Aorta (tissue), 5 donors: ENCODE results near the gene TCIRG1. TPM values are rescaled to one million over a fixed set of nuclear protein-coding genes. Genes with fewer than 3 reads are reported as not detected.

Experiments used
- ATAC-seq: fragments of 200-7000 bp; cut with Tn5 transposase; one replicate; pipeline ENCODE4 v1.9.1; 2022; ENCODE audit warnings: moderate library complexity; ENCODE audit not compliant: low FRiP score
- DNase-seq, 2 donors: peaks; one replicate each; pipeline ENCODE4 v3.0.0-alpha.2; 2020
- H3K27ac ChIP-seq, 2 donors: one replicate each; pipeline ENCODE4 v1.5.1; 2013; ENCODE audit warnings: low read length in 2 of 2, mild to moderate bottlenecking in 2 of 2, moderate library complexity in 2 of 2, control low read depth in 1 of 2, inconsistent platforms in 1 of 2, low read depth in 1 of 2
- H3K27me3 ChIP-seq, 2 donors: one replicate each; pipeline ENCODE4 v1.6.1; 2013; ENCODE audit warnings: control low read depth in 1 of 2, low read length in 1 of 2, mild to moderate bottlenecking in 1 of 2, moderate library complexity in 1 of 2; ENCODE audit not compliant: insufficient read depth in 2 of 2, control insufficient read depth in 1 of 2
- H3K36me3 ChIP-seq, 2 donors: one replicate each; pipeline ENCODE4 v1.6.1; 2013; ENCODE audit warnings: control low read depth in 1 of 2, low read length in 1 of 2, mild to moderate bottlenecking in 1 of 2; ENCODE audit not compliant: insufficient read depth in 2 of 2, control insufficient read depth in 1 of 2
- H3K4me1 ChIP-seq, 2 donors: one replicate each; pipeline ENCODE4 v1.6.1; 2013; ENCODE audit warnings: low read length in 2 of 2, control low read depth in 1 of 2, mild to moderate bottlenecking in 1 of 2, moderate library complexity in 1 of 2; ENCODE audit not compliant: insufficient read depth in 2 of 2, control insufficient read depth in 1 of 2
- H3K4me3 ChIP-seq, 2 donors: one replicate each; pipeline ENCODE4 v1.5.1; 2013; ENCODE audit warnings: low read length in 2 of 2, control low read depth in 1 of 2, mild to moderate bottlenecking in 1 of 2
- H3K9me3 ChIP-seq: one replicate; pipeline ENCODE4 v1.6.1; 2013; ENCODE audit warnings: mild to moderate bottlenecking, low read length; ENCODE audit not compliant: control insufficient read depth
- WGBS, 2 donors: extraction: QIAGEN DNeasy Blood & Tissue Kit; methylation state at CpG; one replicate each; pipeline ENCODE4 v1.1.7; 2013; 5-methylcytosine and 5-hydroxymethylcytosine counted together
- intact Hi-C, 2 donors: fragments of 100-400 bp; cut with DNase I; formaldehyde crosslinking; loops; one replicate each; pipeline versions ENCODE4 v1.14.2 to v1.15.0; 2022
- polyA plus RNA-seq, 2 donors: library from polyadenylated mRNA; stranded (reverse); fragments of 200-250 nt; gene quantifications; one replicate each; pipeline ENCODE4 v1.2.3, GENCODE V29; 2013
- total RNA-seq, 2 donors: library from RNA; stranded (reverse); fragmentation: NEBNext Ultra II Directional; extraction: Animal tissue kit (Norgen Biotek cat#: 25700); gene quantifications; one replicate each; pipeline ENCODE4 v1.2.1, GENCODE V29; 2021
- donor health status: healthy with polysubstance abuse.
- donor health status: Bipolar disorder and iron deficiency.
- donor health status: DM: no; HTN: no; CAD: no.
- donor health status: DM: no; HTN: no; CAD: no.
- donor health status: DM: yes; HTN: yes; CAD: no.

Gene TCIRG1
- total and polyA plus RNA-seq, 4 donors: 47.5 to 485 (median 149) TPM

DNA sequence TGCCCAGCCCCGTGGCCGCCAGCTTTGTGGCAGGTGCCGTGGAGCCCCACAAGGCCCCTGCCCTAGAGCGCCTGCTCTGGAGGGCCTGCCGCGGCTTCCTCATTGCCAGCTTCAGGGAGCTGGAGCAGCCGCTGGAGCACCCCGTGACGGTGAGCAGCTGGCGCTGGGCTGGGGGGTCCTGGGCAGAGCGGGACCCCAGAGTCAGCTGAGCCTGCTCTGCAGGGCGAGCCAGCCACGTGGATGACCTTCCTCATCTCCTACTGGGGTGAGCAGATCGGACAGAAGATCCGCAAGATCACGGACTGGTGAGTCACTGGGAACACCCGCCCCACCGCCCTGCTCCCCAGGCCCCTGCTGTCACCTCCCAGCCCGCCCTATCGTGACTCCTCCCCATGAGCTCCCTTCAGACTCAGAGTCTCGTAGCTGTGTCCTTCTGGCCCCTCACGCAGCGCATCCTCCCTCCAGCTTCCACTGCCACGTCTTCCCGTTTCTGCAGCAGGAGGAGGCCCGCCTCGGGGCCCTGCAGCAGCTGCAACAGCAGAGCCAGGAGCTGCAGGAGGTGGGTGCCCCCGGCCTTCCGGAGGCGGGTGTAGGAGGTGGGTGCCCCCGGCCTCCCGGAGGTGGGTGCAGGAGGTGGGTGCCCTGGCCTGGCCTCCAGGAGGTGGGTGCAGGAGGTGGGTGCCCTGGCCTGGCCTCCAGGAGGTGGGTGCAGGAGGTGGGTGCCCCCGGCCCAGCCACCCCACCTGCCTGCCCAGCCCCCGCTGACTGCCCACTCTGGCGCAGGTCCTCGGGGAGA is 4.7 kb downstream of the TCIRG1 start:
- no peak overlapping the region for H3K27ac ChIP-seq
- peaks cover 0 to 2% of the 10 kb centered on the region in 2 donors for H3K36me3 ChIP-seq
- DNase-seq: peak in 1 of 2 donors; percentile 78
- H3K9me3 ChIP-seq: no peaks in the 10 kb centered on the region
- no peak for ATAC-seq
- intact Hi-C loops: no loop called here
- no peaks in the 10 kb centered on the region for H3K27me3 ChIP-seq
- no peaks in the 10 kb centered on the region for H3K4me1 ChIP-seq
- 84 to 88% methylated on average over 36 of the region's 36 CpGs for WGBS, 2 donors
- no peak overlapping the region for H3K4me3 ChIP-seq

- ATAC-seq (no peak), DNase-seq (peak in 1 of 2 donors; percentile 60)
- intact Hi-C loops: no loop called here
- 86 to 87% methylated on average over 24 of the region's 24 CpGs for WGBS, 2 donors
- H3K9me3 ChIP-seq: no peaks in the 10 kb centered on the region
- H3K4me1 ChIP-seq: no peaks in the 10 kb centered on the region
- H3K36me3 ChIP-seq: peaks cover 0 to 2% of the 10 kb centered on the region in 2 donors
- no peaks in the 10 kb centered on the region for H3K27me3 ChIP-seq
- H3K27ac ChIP-seq: no peak overlapping the region
- no peak overlapping the region for H3K4me3 ChIP-seq
Observed at GRCh38 chr11:68044145-68044813, 5.5 kb downstream of the TCIRG1 start.

DNA sequence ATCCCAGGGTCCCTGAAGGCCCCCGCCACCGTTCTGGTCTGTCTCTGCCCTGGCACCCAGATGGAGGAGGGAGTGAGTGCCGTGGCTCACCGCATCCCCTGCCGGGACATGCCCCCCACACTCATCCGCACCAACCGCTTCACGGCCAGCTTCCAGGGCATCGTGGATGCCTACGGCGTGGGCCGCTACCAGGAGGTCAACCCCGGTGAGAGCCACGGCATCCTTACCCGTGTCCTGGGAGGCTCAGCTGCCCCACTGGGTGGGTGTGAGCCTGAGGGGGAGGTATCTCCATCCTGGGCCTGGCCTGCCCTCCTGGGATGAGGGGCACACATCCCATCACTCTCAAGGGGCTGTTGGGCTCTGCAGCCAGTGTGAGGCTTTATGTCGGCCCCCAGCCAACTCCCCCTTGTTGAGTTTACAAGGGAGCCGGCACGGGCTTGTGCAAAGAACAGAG is 6.1 kb downstream of the TCIRG1 start:
- no peak overlapping the region for H3K4me3 ChIP-seq
- ATAC-seq: no peak
- peak in 1 of 2 donors; percentile 71 for DNase-seq
- intact Hi-C loops: no loop called here
- H3K9me3 ChIP-seq: no peaks in the 10 kb centered on the region
- H3K27ac ChIP-seq: no peak overlapping the region
- no peaks in the 10 kb centered on the region for H3K27me3 ChIP-seq
- peaks cover 0 to 2% of the 10 kb centered on the region in 2 donors for H3K36me3 ChIP-seq
- WGBS, 2 donors: 90 to 93% methylated on average over 18 of the region's 18 CpGs
- H3K4me1 ChIP-seq: no peaks in the 10 kb centered on the region

DNA sequence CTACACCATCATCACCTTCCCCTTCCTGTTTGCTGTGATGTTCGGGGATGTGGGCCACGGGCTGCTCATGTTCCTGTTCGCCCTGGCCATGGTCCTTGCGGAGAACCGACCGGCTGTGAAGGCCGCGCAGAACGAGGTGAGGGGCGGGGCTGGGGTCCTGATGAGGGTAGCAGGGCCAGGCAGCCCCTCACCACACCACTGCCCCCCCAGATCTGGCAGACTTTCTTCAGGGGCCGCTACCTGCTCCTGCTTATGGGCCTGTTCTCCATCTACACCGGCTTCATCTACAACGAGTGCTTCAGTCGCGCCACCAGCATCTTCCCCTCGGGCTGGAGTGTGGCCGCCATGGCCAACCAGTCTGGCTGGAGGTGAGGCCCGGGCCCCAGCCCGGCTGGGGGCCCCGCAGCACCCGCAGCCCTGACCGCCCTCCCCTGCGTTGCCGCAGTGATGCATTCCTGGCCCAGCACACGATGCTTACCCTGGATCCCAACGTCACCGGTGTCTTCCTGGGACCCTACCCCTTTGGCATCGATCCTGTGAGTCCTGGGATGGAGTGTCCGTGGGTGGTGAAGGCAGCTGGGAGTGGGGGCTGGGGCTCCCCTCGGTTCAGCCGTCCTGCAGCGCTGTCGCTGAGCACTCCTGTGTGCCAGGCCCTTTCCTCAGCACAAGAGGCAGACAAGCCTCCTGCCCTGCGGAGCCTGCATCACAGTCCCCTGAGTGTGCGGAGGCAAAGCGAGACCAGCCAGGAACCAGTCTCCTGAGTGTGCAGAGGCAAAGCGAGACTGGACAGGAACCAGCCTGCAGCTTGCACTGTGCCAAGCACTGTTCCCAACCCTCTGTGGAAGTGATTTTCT is 8.8 kb downstream of the TCIRG1 start:
- no peak overlapping the region for H3K27ac ChIP-seq
- intact Hi-C loops: no loop called here
- H3K4me3 ChIP-seq: no peak overlapping the region
- ATAC-seq (no peak), DNase-seq (peak in 1 of 2 donors; percentile 63)
- H3K9me3 ChIP-seq: no peaks in the 10 kb centered on the region
- 73 to 74% methylated on average over 37 of the region's 37 CpGs for WGBS, 2 donors
- no peaks in the 10 kb centered on the region for H3K27me3 ChIP-seq
- H3K4me1 ChIP-seq: no peaks in the 10 kb centered on the region
- peaks cover 0 to 4% of the 10 kb centered on the region in 2 donors for H3K36me3 ChIP-seq

DNA sequence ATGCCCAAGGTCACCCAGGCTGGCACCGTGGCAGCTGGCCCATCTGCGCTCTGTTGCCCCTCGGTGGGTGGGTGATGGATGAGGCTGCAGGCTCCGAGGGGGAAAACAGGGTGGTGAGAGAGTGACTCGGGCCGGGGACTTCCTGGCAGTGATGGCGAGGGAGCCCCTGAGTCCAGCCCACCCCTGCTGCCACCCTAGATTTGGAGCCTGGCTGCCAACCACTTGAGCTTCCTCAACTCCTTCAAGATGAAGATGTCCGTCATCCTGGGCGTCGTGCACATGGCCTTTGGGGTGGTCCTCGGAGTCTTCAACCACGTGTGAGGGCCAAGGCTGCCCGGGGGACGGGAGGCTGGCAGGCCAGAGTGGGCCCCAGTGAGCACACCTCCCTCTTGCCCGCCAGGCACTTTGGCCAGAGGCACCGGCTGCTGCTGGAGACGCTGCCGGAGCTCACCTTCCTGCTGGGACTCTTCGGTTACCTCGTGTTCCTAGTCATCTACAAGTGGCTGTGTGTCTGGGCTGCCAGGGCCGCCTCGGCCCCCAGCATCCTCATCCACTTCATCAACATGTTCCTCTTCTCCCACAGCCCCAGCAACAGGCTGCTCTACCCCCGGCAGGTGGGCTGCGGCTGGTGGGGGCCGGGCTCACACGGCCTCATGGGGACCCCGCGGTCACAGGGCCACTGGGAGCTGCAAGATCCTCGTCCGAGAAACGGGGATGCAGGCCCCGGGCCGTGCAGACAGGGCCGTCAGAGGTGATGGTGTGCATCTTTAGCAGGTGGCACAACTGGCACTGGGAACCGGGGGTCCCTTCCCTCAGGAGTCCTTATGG is 10.1 kb downstream of the TCIRG1 start:
- 91 to 92% methylated on average over 35 of the region's 35 CpGs for WGBS, 2 donors
- DNase-seq: peak in 1 of 2 donors; percentile 55

GRCh38 chr11:68049509-68050370 is 10.9 kb downstream of the TCIRG1 start:
- H3K9me3 ChIP-seq: no peaks in the 10 kb centered on the region
- no peak overlapping the region for H3K27ac ChIP-seq
- peak in 1 of 2 donors; percentile 57 for DNase-seq
- intact Hi-C loops: no loop called here
- peaks cover 0 to 4% of the 10 kb centered on the region in 2 donors for H3K36me3 ChIP-seq
- H3K4me3 ChIP-seq: no peak overlapping the region
- no peak for ATAC-seq
- H3K4me1 ChIP-seq: no peaks in the 10 kb centered on the region
- WGBS, 2 donors: 88 to 90% methylated on average over 40 of the region's 40 CpGs
- no peaks in the 10 kb centered on the region for H3K27me3 ChIP-seq

More for the DNA sequence above, 10.1 kb downstream of the TCIRG1 start:
- peaks cover 0 to 6% of the 10 kb centered on the region in 2 donors for H3K36me3 ChIP-seq
- no peaks in the 10 kb centered on the region for H3K9me3 ChIP-seq
- intact Hi-C loops: no loop called here
- H3K27ac ChIP-seq: no peak overlapping the region
- ATAC-seq: no peak
- H3K4me3 ChIP-seq: no peak overlapping the region
- H3K4me1 ChIP-seq: no peaks in the 10 kb centered on the region
- no peaks in the 10 kb centered on the region for H3K27me3 ChIP-seq

DNA sequence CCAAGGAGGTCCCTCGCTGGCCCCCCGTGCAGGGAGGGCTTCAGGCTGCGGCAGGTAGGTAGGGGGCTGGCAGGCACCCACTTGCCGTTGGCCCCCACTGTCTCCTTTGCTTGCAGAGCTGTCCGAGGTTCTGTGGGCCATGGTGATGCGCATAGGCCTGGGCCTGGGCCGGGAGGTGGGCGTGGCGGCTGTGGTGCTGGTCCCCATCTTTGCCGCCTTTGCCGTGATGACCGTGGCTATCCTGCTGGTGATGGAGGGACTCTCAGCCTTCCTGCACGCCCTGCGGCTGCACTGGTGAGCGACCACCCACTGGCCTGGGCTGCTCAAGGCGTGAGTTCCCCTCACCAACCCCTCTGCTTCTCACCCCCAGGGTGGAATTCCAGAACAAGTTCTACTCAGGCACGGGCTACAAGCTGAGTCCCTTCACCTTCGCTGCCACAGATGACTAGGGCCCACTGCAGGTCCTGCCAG is 11.6 kb downstream of the TCIRG1 start:
- no peak for DNase-seq

More for the DNA sequence above, 11.6 kb downstream of the TCIRG1 start:
- no peak for ATAC-seq
- H3K36me3 ChIP-seq: peaks cover 0 to 4% of the 10 kb centered on the region in 2 donors
- no peaks in the 10 kb centered on the region for H3K9me3 ChIP-seq
- H3K27ac ChIP-seq: no peak overlapping the region
- H3K27me3 ChIP-seq: no peaks in the 10 kb centered on the region
- H3K4me1 ChIP-seq: no peaks in the 10 kb centered on the region
- no peak overlapping the region for H3K4me3 ChIP-seq
- intact Hi-C loops: no loop called here
- WGBS, 2 donors: 92 to 93% methylated on average over 18 of the region's 18 CpGs
